MG63 (cell line): ENCODE results near the gene EPHA3. TPM values are rescaled to one million over a fixed set of nuclear protein-coding genes. Genes with fewer than 3 reads are reported as not detected.

Experiments
- DNase-seq: peaks from one replicate; pipeline ENCODE4 v3.0.0-alpha.2; 2020
- H3K27me3 ChIP-seq: fragments of 250-450 bp; sonication (Bioruptor Pico); 2 replicates; pipeline ENCODE4 v1.5.1; 2020; ENCODE audit warnings: mild to moderate bottlenecking, moderate library complexity
- H3K36me3 ChIP-seq: fragments of 250-450 bp; sonication (Bioruptor Pico); 2 replicates; pipeline ENCODE4 v1.5.1; 2020; ENCODE audit warnings: mild to moderate bottlenecking, moderate library complexity
- H3K4me3 ChIP-seq: fragments of 250-450 bp; sonication (Bioruptor Pico); 2 replicates; pipeline ENCODE4 v1.5.1; 2020; ENCODE audit warnings: mild to moderate bottlenecking, moderate library complexity
- H3K9me3 ChIP-seq: fragments of 250-450 bp; sonication (Bioruptor Pico); 2 replicates; pipeline ENCODE4 v1.5.1; 2020; ENCODE audit warnings: mild to moderate bottlenecking, moderate library complexity
- total RNA-seq: library from RNA; depleted of rRNA; stranded (reverse); fragments of >200 nt; shearing (Covaris generic); gene quantifications from 2 replicates; pipeline ENCODE4 v1.2.3, GENCODE V29; 2014; ENCODE audit warnings: low replicate concordance

The EPHA3 gene
- total RNA-seq, 1 experiment from 2014 or later, result 0.30 TPM

- H3K4me3 ChIP-seq, result peak overlapping the region; percentile 51
- peaks cover 21% of the 10 kb centered on the region for H3K27me3 ChIP-seq
- DNase-seq, result peak; percentile 75
- no peaks in the 10 kb centered on the region for H3K9me3 ChIP-seq
- no peaks in the 10 kb centered on the region for H3K36me3 ChIP-seq
Observed at GRCh38 chr3:89113893-89114840, 6.7 kb downstream of the EPHA3 start.

- no peaks in the 10 kb centered on the region for H3K9me3 ChIP-seq
- no peaks in the 10 kb centered on the region for H3K36me3 ChIP-seq
- no peak for DNase-seq
- peak overlapping the region; percentile 51 for H3K4me3 ChIP-seq
- H3K27me3 ChIP-seq, result peaks cover 21% of the 10 kb centered on the region
Observed at GRCh38 chr3:89114841-89115223, 7.4 kb downstream of the EPHA3 start.

GRCh38 chr3:89116476-89116875 is 9.1 kb downstream of the EPHA3 start:
- no peak for DNase-seq
- H3K36me3 ChIP-seq, result no peaks in the 10 kb centered on the region
- H3K27me3 ChIP-seq, result peaks cover 19% of the 10 kb centered on the region
- H3K9me3 ChIP-seq, result no peaks in the 10 kb centered on the region
- no peak overlapping the region for H3K4me3 ChIP-seq

GRCh38 chr3:89138048-89138447 is 30.6 kb downstream of the EPHA3 start:
- no peak overlapping the region for H3K4me3 ChIP-seq
- no peak for DNase-seq
- no peaks in the 10 kb centered on the region for H3K9me3 ChIP-seq
- no peaks in the 10 kb centered on the region for H3K36me3 ChIP-seq
- no peaks in the 10 kb centered on the region for H3K27me3 ChIP-seq

- no peaks in the 10 kb centered on the region for H3K36me3 ChIP-seq
- no peak overlapping the region for H3K4me3 ChIP-seq
- H3K9me3 ChIP-seq, result no peaks in the 10 kb centered on the region
- H3K27me3 ChIP-seq, result no peaks in the 10 kb centered on the region
- no peak for DNase-seq
Observed at GRCh38 chr3:89139870-89140269, 32.4 kb downstream of the EPHA3 start.

GRCh38 chr3:89144080-89144479 is 36.7 kb downstream of the EPHA3 start:
- H3K9me3 ChIP-seq, result no peaks in the 10 kb centered on the region
- H3K36me3 ChIP-seq, result no peaks in the 10 kb centered on the region
- H3K4me3 ChIP-seq, result no peak overlapping the region
- no peak for DNase-seq
- no peaks in the 10 kb centered on the region for H3K27me3 ChIP-seq

- Histone ChIP-seq H3K4me3 (no peak overlapping the region), H3K36me3 (no peaks in the 10 kb centered on the region), H3K9me3 (no peaks in the 10 kb centered on the region), H3K27me3 (no peaks in the 10 kb centered on the region)
- peak; percentile 77 for DNase-seq
Observed at GRCh38 chr3:89145995-89146394, 38.6 kb downstream of the EPHA3 start.

GRCh38 chr3:89154416-89154815 is 47.0 kb downstream of the EPHA3 start:
- Histone ChIP-seq H3K4me3 (no peak overlapping the region), H3K9me3 (no peaks in the 10 kb centered on the region), H3K36me3 (no peaks in the 10 kb centered on the region), H3K27me3 (no peaks in the 10 kb centered on the region)
- no peak for DNase-seq

- Histone ChIP-seq H3K4me3 (no peak overlapping the region), H3K27me3 (no peaks in the 10 kb centered on the region), H3K36me3 (no peaks in the 10 kb centered on the region), H3K9me3 (no peaks in the 10 kb centered on the region)
- DNase-seq, result no peak
Observed at GRCh38 chr3:89155811-89156210, 48.4 kb downstream of the EPHA3 start.

- Histone ChIP-seq H3K9me3 (no peaks in the 10 kb centered on the region), H3K4me3 (no peak overlapping the region), H3K36me3 (no peaks in the 10 kb centered on the region), H3K27me3 (no peaks in the 10 kb centered on the region)
- no peak for DNase-seq
Observed at GRCh38 chr3:89157575-89157974, 50.2 kb downstream of the EPHA3 start.

- no peaks in the 10 kb centered on the region for H3K36me3 ChIP-seq
- H3K27me3 ChIP-seq, result no peaks in the 10 kb centered on the region
- H3K9me3 ChIP-seq, result no peaks in the 10 kb centered on the region
- H3K4me3 ChIP-seq, result no peak overlapping the region
- no peak for DNase-seq
Observed at GRCh38 chr3:89159605-89160004, 52.2 kb downstream of the EPHA3 start.

- no peaks in the 10 kb centered on the region for H3K9me3 ChIP-seq
- DNase-seq, result no peak
- H3K27me3 ChIP-seq, result no peaks in the 10 kb centered on the region
- no peaks in the 10 kb centered on the region for H3K36me3 ChIP-seq
- no peak overlapping the region for H3K4me3 ChIP-seq
Observed at GRCh38 chr3:89164774-89165173, 57.4 kb downstream of the EPHA3 start.

GRCh38 chr3:89165636-89166263 is 58.3 kb downstream of the EPHA3 start:
- Histone ChIP-seq H3K4me3 (no peak overlapping the region), H3K36me3 (no peaks in the 10 kb centered on the region), H3K27me3 (no peaks in the 10 kb centered on the region), H3K9me3 (no peaks in the 10 kb centered on the region)
- no peak for DNase-seq

GRCh38 chr3:89171687-89172545 is 64.5 kb downstream of the EPHA3 start:
- no peak for DNase-seq
- Histone ChIP-seq H3K36me3 (no peaks in the 10 kb centered on the region), H3K4me3 (no peak overlapping the region), H3K27me3 (no peaks in the 10 kb centered on the region), H3K9me3 (no peaks in the 10 kb centered on the region)

- Histone ChIP-seq H3K9me3 (no peaks in the 10 kb centered on the region), H3K27me3 (no peaks in the 10 kb centered on the region), H3K36me3 (no peaks in the 10 kb centered on the region), H3K4me3 (no peak overlapping the region)
- no peak for DNase-seq
Observed at GRCh38 chr3:89173546-89173945, 66.1 kb downstream of the EPHA3 start.

- no peaks in the 10 kb centered on the region for H3K36me3 ChIP-seq
- DNase-seq, result no peak
Observed at GRCh38 chr3:89179355-89180001, 72.1 kb downstream of the EPHA3 start.

GRCh38 chr3:89180334-89180733 is 72.9 kb downstream of the EPHA3 start:
- Histone ChIP-seq H3K9me3 (no peaks in the 10 kb centered on the region), H3K27me3 (no peaks in the 10 kb centered on the region), H3K36me3 (no peaks in the 10 kb centered on the region), H3K4me3 (no peak overlapping the region)
- no peak for DNase-seq

More at GRCh38 chr3:89179355-89180001, 72.1 kb downstream of the EPHA3 start:
- Histone ChIP-seq H3K9me3 (no peaks in the 10 kb centered on the region), H3K27me3 (no peaks in the 10 kb centered on the region), H3K4me3 (no peak overlapping the region)
